ENCODE results near the gene ZNF227.
"Not testable (repeated sequence)": the region's sequence is repeated elsewhere in the genome, so short reads cannot be mapped to it uniquely, and the experiment has no call there.

ZNF227 gene

DNA sequence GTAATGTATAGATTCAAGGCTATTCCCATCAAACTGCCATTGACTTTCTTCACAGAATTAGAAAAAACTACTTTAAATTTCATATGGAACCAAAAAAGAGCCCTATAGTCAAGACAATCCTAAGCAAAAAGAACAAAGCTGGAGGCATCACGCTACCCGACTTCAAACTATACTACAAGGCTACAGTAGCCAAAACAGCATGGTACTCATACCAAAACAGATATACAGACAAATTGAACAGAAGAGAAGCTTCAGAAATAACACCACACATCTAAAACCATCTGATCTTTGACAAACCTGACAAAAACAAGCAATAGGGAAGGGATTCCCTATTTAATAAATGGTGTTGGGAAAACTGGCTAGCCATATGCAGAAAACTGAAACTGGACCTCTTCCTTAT is 40.0 kb downstream of the ZNF227 start:
- not testable (repeated sequence) for DNase-seq (ENCODE audit: low read depth in 2 of 2)

- not testable (repeated sequence) for DNase-seq (ENCODE audit: low read depth in 2 of 2)
Measured at GRCh38 chr19:44253392-44253791, 41.1 kb downstream of the ZNF227 start.

DNA sequence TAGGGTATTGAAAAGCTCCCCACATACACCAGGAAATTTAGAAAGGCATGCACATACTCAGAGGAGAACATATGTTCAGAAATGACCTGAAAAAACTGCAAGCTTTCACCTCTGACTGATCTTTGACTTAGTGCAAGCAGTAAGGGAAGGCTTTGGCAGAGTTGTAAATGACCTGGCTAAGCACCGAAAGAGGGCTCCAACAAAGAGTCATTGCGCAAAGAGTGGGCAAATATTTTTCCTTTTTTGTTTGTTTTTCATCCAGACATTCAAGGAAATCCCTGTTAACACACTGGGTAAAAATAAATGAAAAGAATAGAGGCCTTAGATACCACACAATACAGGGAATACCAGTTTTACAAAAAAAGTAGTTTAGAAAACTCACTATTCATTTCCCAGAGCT is 42.2 kb downstream of the ZNF227 start:
- DNase-seq (ENCODE audit: low read depth in 2 of 2), result no peak

- DNase-seq (ENCODE audit: low read depth in 2 of 2), result no peak
Measured at GRCh38 chr19:44255705-44256411, 43.5 kb downstream of the ZNF227 start.

GRCh38 chr19:44258136-44258535 is 45.8 kb downstream of the ZNF227 start:
- DNase-seq (ENCODE audit: low read depth in 2 of 2), result no peak

- no peak for DNase-seq (ENCODE audit: low read depth in 2 of 2)
Measured at GRCh38 chr19:44258835-44259413, 46.6 kb downstream of the ZNF227 start.

DNA sequence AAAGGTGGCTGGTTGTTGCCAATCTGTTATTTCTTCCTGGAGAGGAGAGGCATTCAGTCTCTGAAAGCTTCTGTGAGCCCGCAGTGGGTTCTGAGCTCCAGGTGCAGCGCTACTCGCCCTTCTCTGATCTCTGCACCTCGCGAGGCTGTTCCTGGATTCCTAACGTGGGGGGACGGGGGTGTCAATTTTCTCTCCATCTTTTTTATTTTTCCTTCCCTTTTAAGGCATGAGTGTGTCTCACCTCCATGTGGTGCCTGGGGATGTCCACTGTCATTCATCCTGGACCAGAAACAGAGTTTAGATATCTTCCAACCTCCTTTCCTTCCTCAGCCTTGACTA is 48.0 kb downstream of the ZNF227 start:
- no peak for DNase-seq (ENCODE audit: low read depth in 2 of 2)

DNA sequence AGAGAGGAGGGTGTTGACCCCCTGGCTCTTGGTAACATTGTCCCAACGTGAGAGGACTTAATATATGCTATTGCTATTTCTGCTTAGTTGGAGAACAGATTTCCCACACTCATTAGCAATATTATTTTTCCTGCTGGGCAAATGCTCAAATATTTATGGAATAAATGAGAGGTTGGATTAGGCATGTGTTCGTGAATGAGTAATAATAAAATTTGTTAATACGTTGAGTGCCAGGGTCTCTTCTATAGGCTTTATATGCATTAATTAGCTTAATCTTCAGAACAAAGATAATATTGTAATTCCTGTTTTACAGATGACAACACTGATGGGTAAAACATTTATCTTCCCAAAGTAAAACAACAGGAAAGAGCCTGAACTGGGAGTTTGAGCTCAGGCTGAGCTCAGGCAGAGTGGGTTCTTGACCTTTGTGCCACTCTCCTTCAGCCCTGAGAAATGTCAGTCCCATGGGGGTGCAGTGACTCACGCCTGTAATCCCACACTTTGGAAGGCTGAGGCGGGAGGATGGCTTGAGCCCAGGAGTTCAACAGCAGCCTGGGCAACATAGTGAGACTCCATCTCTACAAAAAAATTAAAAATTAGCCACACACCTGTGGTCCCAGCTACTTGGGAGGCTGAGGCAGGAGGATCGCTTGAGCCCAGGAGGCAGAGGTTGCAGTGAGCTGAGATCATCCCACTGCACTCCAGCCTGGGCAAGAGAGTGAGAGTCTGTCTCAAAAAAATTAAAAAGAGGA is 48.5 kb downstream of the ZNF227 start:
- no peak for DNase-seq (ENCODE audit: low read depth in 2 of 2)

GRCh38 chr19:44277331-44277730 is 65.0 kb downstream of the ZNF227 start:
- no peak for DNase-seq (ENCODE audit: low read depth in 2 of 2)

DNA sequence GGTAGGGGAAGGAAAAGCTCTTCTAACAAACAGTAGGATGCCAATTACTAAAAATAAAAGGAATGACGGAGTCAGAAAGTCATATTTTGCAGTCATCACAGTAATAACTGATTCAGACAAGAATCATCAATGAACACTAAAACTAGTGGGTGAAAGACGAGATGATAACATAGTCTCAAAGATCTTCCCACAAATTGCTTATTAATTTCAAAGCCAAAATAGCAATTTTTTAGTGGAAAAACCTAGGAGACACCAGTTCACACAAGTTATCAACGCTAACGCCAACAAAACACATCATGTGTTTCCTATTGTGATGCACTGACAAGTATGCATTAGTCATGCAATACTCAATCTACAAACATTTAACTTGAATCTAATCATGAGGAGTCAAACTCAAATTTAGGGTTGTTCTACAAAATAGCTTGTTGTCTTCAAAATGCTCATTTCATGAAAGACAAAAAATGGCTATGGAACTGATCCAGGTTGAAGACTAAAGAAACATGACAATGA is 65.9 kb downstream of the ZNF227 start:
- DNase-seq (ENCODE audit: low read depth in 2 of 2), result no peak

DNA sequence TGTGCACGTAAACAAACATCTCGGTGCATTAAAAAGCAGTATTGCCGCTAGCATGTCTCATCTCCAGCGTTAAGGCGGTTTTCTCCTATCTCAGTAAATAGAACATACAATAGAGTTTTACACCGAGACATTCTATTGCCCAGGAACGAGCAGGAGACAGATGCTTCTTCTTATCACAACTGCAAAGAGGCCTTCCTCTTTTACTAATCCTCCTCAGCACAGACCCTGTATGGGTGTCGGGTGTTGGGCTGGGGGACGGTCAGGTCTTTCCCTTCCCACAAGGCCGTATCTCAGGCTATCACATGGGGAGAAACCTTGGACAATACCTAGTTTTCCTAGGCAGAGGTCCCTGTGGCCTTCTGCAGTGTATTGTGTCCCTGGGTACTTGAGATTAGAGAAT is 68.6 kb downstream of the ZNF227 start:
- DNase-seq (ENCODE audit: low read depth in 2 of 2), result no peak

DNA sequence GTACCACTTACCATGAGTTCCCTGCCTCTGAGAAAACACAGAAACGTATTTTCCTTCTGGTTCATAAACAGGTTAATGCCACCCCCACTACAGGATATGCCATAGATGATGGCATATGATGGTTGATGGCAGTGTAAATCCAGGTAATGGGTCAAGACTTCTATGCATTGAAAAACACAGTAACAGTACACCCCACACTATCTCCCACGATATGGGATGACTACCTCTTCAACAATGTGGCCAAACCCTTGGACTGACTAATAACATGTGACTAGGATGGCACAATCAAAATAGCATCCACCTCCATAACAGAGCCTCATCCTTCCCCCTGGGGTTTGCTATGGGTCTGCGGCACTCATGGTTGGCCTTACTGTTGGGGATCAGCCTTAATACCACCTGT is 70.5 kb downstream of the ZNF227 start:
- DNase-seq (ENCODE audit: low read depth in 2 of 2), result no peak

- no peak for DNase-seq (ENCODE audit: low read depth in 2 of 2)
Measured at GRCh38 chr19:44284968-44285367, 72.6 kb downstream of the ZNF227 start.

Data from activated CD4-positive, alpha-beta T cell treated with anti-CD3 and anti-CD28 coated beads for 24 hours (primary cell).